Stimulated activated CD4-positive, alpha-beta T cell treated with anti-CD3 and anti-CD28 coated beads, Interleukin-15, amount 100 ng/mL, for 1 hour (primary cell): ENCODE results near the gene GRHL1.
A peak's percentile ranks its signal among the peaks of the same experiment; 100 is the strongest.
"Not testable (repeated sequence)": the region's sequence is repeated elsewhere in the genome, so short reads cannot be mapped to it uniquely, and the experiment has no call there.

ENCODE experiments used
- DNase-seq, 2 donors: peaks; one replicate each; pipeline ENCODE4 v3.0.0-alpha.2; 2020; ENCODE audit warnings: low read depth in 1 of 2, low spot score in 1 of 2

The GRHL1 gene

DNA sequence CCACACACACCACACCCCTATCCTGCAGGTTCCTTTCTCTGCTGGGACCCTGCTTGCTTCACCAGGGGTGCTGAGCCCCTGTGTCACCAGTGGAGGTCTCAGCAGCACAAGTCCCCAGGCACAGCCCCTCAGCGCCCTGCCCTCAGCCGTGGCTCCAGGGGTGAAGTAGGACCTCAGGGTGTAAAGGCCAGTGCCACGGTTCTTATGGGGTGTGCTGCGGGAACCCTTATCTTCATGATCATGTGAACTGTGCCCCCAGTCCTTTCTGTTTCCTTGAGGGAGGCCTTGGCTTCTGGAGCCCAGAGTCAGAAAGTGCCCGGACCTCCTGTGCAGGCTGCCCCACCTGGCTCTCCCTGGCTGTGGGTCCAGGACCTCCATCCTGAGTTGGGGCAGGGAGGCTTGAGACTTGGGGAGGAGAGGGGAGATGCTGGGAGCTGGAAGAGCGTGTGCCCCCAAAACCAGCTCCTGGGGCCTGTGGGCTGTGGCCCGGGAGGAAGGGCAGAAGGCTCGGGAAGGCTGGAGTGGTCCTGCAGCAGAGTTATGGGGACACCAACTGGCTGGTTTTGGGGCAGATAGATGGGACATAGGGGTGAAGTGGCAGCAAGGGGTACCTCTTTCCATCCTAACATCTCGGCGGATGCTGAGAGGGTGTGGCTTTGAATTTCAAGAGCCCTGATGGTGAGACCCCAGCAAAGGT lies 71.6 kb downstream of the GRHL1 start:
- no peak for DNase-seq

DNA sequence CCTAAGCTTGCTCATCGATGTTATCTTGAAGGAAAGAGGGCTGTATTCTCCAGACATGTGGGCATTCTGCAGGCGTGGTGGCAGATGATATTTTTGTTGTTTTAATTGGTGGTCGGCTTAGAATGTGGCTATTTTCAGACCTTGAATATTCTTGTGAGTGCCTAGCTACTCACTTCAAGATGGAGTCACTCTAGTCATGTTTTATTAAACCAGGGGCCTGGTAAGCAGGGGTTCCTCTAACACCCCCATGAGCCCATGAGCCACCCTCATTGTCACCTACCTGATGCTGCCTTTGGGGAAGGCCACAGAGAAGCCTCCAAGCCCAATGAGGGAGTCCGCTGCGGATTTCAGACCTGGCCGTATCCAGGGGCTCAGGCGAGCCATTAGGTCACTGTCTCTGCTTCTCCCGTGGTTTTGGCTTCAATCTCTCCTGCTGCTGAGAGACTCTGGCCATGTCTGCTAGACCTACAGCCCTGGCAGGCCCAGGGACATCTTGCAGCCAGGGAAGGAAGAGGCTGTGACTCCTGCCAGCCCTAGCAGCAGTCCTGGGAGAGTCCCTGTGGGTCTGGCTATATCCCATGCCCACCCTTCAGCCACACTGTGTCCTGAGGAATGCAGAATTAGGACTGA lies 75.6 kb downstream of the GRHL1 start:
- DNase-seq = no peak

GRCh38 chr2:10027660-10028330 lies 76.3 kb downstream of the GRHL1 start:
- no peak for DNase-seq

DNA sequence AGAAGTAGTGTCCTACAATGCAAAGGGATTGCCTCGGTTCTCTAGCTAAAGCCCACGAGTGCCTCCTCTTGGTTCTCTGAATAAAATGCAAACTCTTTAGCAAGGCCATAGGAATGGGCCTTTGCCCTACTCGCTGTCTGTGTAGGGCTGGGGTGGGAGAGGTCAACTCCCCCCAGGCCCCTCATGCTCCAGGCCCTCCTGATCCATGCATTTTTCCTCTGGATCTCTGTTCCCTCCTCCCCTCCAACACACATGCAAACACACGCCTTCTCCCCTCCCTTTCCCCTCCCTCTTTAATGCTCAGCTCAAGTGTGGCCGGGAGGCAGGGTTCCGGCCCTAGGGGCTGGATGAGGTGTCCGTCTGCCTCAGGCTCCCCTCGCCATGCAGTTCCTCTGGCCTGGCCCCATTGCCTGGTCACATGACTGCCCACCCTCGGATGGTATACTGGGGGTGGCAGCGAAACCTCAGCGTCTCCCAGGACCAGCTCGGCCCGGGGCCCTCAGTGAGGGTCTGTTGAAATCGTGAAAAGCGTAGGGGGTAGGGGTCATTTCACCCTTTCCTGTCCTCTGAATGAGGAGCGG lies 77.0 kb downstream of the GRHL1 start:
- no peak for DNase-seq

GRCh38 chr2:10028988-10029874 lies 77.7 kb downstream of the GRHL1 start:
- peak in 1 of 2 donors; percentile 9 for DNase-seq

DNA sequence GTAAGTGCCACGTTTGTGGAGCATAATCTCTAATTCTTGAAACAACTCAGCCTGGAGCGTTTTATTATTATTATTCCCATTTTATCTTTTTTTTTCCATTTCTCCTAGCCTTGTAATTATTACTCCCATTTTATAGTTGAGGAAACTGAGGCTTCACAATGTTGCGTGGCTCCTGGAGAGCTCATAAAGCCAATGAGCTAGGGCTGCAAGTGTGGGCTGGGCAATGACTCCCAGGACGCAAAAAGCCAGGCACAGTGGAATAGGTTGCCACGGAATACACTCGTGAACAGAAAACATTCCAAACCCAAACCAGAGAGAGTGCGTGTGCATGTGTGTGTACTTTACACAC lies 78.4 kb downstream of the GRHL1 start:
- DNase-seq = no peak

DNA sequence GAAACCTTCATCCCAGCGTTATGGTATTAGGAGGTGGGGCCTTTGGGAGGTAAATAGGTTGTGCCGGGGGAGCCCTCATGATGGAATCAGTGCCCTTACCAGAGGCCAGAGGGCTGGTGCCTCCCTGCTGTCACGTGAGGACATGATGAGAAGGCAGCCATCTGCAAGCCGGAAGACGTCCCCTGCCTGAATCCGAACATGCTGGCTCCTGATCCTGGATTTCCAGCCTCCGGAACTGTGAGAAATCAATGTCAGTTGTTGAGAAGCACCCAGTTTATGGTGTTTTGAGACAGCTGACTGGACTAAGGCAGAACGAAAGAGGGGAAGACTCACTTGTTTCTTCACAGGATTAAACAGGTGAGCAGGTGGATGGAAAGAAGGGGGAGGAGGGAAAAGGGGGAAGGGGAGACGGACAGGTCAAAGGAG lies 78.8 kb downstream of the GRHL1 start:
- DNase-seq = no peak

GRCh38 chr2:10030798-10031197 lies 79.3 kb downstream of the GRHL1 start:
- not testable (repeated sequence) for DNase-seq

GRCh38 chr2:10031886-10032745 lies 80.6 kb downstream of the GRHL1 start:
- no peak for DNase-seq

DNA sequence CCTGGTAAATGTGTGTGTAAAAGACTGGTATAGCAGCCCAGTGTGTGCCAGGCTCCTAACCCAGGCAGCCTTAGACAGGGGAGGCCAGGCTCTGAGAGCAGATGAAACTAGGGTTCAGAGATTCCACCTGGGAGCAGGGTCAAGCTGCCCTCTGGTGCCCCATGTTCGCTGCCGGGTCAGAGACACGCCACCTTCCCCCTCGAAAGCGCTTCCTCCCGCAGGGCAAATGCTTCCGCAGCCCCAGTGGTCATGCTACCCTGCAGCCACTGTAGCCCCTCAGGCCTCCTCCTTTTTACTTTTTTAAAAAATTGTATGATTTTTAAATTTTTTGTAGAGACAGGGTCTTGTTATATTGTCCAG lies 81.2 kb downstream of the GRHL1 start:
- DNase-seq = no peak

- no peak for DNase-seq
These were observed 81.9 kb downstream of the GRHL1 start for GRCh38 chr2:10033251-10034006.

- DNase-seq = no peak
These were observed 83.0 kb downstream of the GRHL1 start for GRCh38 chr2:10034333-10035052.

DNA sequence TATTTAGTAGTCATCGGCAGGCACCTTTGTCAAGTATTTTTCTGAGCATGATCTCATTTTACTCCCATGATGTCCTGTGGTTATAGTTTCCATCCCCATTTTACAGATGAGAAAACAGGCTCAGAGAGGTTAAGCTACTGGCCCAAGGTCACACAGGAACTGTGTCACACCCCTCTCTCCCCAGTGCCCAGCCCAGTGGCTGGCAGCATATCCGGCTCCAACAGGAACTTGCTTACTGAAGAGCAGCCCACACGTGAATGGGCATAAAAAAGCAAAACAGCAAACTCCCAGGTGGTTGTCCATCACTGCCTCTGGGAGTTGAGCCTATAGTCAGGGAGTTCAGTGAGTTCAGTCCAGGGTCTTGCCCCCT lies 83.5 kb downstream of the GRHL1 start:
- no peak for DNase-seq

DNA sequence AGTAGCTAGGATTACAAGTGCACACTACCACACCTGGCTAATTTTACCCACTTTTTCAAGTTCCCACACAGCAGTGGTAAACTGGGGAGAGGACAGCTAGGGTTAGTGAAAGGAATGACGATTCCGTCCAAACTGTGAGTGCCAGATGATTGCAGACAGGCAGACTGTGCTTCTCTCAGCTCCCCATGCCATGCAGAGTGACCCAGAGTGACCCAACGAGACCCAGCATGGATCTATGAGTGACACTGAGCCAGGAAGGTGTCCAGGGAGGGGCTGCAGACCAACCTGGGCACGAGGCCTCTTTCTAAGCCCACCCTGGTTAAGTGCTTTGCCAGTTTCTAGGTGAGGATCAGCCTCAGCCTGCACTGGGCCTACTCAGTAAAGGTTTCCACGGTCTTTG lies 84.1 kb downstream of the GRHL1 start:
- no peak for DNase-seq

DNA sequence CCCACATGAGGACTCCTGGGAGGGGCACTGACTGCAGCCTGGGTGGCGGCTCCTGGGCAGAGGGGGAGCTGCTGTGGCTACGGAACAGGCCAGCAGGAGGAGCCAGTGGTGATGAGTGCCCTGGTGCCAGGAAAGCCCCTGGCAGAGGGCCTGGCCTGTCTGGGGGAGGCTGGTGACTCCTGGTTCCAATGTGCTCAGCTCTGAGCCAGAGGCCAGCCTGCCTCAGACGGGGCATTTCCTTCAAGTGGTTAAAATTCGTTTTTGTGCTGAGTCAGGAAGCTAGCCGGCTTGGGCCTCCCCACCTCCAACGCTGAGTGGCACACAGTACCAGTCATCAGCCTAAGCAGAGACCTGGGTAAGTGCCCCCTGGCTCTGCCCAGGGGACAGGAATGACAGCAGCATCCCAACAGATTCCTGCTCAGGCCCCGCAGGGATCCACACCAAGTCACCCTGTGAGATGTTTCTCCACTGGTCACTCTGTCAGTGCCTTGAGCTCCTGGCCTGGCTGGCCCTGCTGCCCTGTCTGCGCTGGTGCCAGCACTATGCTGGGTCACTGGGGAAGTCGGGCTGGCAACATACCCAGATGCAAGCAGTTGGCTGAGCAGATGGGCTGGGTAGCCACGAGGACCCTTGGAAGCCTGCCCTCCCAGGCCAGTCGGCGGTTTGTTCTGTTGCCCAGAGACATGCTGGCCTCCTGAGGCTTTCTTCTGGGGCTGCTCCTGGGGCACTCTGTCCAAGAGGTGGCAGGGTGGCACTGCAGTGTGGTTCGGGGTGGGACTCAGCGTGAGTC lies 84.8 kb downstream of the GRHL1 start:
- peak in 1 of 2 donors; percentile 26 for DNase-seq

- DNase-seq = no peak
These were observed 86.6 kb downstream of the GRHL1 start for GRCh38 chr2:10038123-10038522.

GRCh38 chr2:10038716-10039115 lies 87.2 kb downstream of the GRHL1 start:
- no peak for DNase-seq
